Measurements from ENCODE around the gene SLC1A4. TPM values are rescaled to one million over a fixed set of nuclear protein-coding genes. Genes with fewer than 3 reads are reported as not detected.

SLC1A4 gene
- total RNA-seq, 1 experiment from 2014 or later: 12.9 TPM

- no peaks in the 10 kb centered on the region for H3K4me1 ChIP-seq (ENCODE audit: control insufficient read depth, insufficient read depth, low read length)
- intact Hi-C loops (cut with micrococcal nuclease; ENCODE audit: unreplicated experiment) (loop anchor here (10.0 kb wide), 1 partner anchor 531 kb away; no protein-coding TSS in a partner anchor), in situ Hi-C loops (cut with HindIII; ENCODE audit: low pct_unique_long_range_greater_than_20kb, low sequenced_read_pairs) (no loop called here)
- no peaks in the 10 kb centered on the region for H3K36me3 ChIP-seq (ENCODE audit: control insufficient read depth, insufficient read depth, low read length)
- BruUV-seq (replicated peaks): no TSS peak
- POLR2A ChIA-PET: no interaction called here
- no peak for ATAC-seq
- CTCF ChIA-PET: interaction anchor here (0.6 kb wide), 1 partner anchor 64 kb away, joined by 3 read pairs; no protein-coding TSS in a partner anchor
- H3K9me3 ChIP-seq (ENCODE audit: control insufficient read depth, insufficient read depth, low read depth, low read length): peaks cover 4% of the 10 kb centered on the region; the same call in 1 of the 2 replicates
- no peaks in the 10 kb centered on the region for H3K27me3 ChIP-seq (ENCODE audit: control insufficient read depth, insufficient read depth, low read length)
- TF ChIP-seq REST (IDR thresholded peaks at IDR 0.05; ENCODE audit: insufficient read depth in 1 of 2, low read depth in 2 of 2, low read length in 1 of 2): no peak
- no peak for TF ChIP-seq TCF7L2 (IDR thresholded peaks at IDR 0.05; ENCODE audit: low read depth, low read length)
- no peak for TF ChIP-seq SIN3A (IDR thresholded peaks at IDR 0.05; ENCODE audit: borderline replicate concordance, insufficient read depth, low read depth, low read length)
- TF ChIP-seq POLR2AphosphoS5 (IDR thresholded peaks at IDR 0.05; ENCODE audit: low read depth, low read length): no peak
- no peak for TF ChIP-seq CTCF (IDR thresholded peaks at IDR 0.05)
- DNase-seq (ENCODE audit: low read depth, low spot score): no peak
- H3K27ac ChIP-seq (ENCODE audit: low read length): no peak overlapping the region
- H3K4me3 ChIP-seq (ENCODE audit: low read depth in 2 of 2, low read length in 2 of 2): no peak overlapping the region
Observed at GRCh38 chr2:65044097-65044735, 55.0 kb downstream of the SLC1A4 start.

DNA sequence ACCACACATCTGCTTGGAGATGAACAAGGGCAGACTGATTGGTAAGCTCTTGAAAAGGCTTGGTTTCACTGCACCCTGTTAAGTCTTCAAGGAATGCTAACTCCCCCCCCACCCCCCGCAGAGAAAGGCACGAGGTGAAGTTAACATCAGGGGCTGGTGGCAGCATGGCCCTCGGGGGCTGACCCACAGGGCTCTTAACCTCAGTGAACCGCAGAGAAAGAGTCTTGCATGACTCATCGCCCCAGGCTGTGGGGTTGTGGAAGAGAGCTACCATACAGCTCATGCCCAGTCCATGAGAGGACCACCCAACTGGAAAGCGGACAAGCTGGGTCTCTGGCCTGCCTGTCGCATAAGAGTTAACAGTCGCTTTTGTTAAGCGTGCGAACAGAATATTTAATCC is 56.5 kb downstream of the SLC1A4 start:
- intact Hi-C loops (cut with micrococcal nuclease; ENCODE audit: unreplicated experiment) (loop anchor here (10.0 kb wide), 1 partner anchor 529 kb away; no protein-coding TSS in a partner anchor), in situ Hi-C loops (cut with HindIII; ENCODE audit: low pct_unique_long_range_greater_than_20kb, low sequenced_read_pairs) (no loop called here)
- Histone ChIP-seq H3K4me3 (ENCODE audit: low read depth in 2 of 2, low read length in 2 of 2) (no peak overlapping the region), H3K27me3 (ENCODE audit: control insufficient read depth, insufficient read depth, low read length) (no peaks in the 10 kb centered on the region), H3K27ac (ENCODE audit: low read length) (no peak overlapping the region), H3K9me3 (ENCODE audit: control insufficient read depth, insufficient read depth, low read depth, low read length) (peaks cover 8% of the 10 kb centered on the region; the same call in 1 of the 2 replicates), H3K36me3 (ENCODE audit: control insufficient read depth, insufficient read depth, low read length) (no peaks in the 10 kb centered on the region; the same call in 1 of the 2 replicates), H3K4me1 (ENCODE audit: control insufficient read depth, insufficient read depth, low read length) (no peaks in the 10 kb centered on the region)
- DNase-seq (ENCODE audit: low read depth, low spot score): no peak
- TF ChIP-seq CTCF (IDR thresholded peaks at IDR 0.05) (no peak), SIN3A (IDR thresholded peaks at IDR 0.05; ENCODE audit: borderline replicate concordance, insufficient read depth, low read depth, low read length) (no peak), POLR2AphosphoS5 (IDR thresholded peaks at IDR 0.05; ENCODE audit: low read depth, low read length) (no peak)
- BruUV-seq (replicated peaks): no TSS peak
- no peak for ATAC-seq
- CTCF ChIA-PET: interaction anchor here (0.7 kb wide), 1 partner anchor 426 kb away, joined by 5 read pairs; no protein-coding TSS in a partner anchor
- POLR2A ChIA-PET: interaction anchor here (0.7 kb wide), 1 partner anchor 1261 kb away, joined by 11 read pairs; no protein-coding TSS in a partner anchor

Measured in Panc1 (cell line).